Activated naive CD8-positive, alpha-beta T cell treated with anti-CD3 and anti-CD28 coated beads, Interleukin-2, amount 50 U/mL, for 16 hours (primary cell): ENCODE data around the gene TSPAN9.

Experiments used
- DNase-seq: peaks from one replicate; pipeline ENCODE4 v3.0.0-alpha.2; 2020; ENCODE audit warnings: low read depth, low spot score

The TSPAN9 gene

GRCh38 chr12:3141339-3142321 is 64.5 kb downstream of the TSPAN9 start:
- no peak for DNase-seq

- DNase-seq: no peak
These were observed 65.2 kb downstream of the TSPAN9 start for GRCh38 chr12:3142386-3142785.

- no peak for DNase-seq
These were observed 67.3 kb downstream of the TSPAN9 start for GRCh38 chr12:3144495-3144894.

GRCh38 chr12:3145033-3145432 is 67.9 kb downstream of the TSPAN9 start:
- no peak for DNase-seq

DNA sequence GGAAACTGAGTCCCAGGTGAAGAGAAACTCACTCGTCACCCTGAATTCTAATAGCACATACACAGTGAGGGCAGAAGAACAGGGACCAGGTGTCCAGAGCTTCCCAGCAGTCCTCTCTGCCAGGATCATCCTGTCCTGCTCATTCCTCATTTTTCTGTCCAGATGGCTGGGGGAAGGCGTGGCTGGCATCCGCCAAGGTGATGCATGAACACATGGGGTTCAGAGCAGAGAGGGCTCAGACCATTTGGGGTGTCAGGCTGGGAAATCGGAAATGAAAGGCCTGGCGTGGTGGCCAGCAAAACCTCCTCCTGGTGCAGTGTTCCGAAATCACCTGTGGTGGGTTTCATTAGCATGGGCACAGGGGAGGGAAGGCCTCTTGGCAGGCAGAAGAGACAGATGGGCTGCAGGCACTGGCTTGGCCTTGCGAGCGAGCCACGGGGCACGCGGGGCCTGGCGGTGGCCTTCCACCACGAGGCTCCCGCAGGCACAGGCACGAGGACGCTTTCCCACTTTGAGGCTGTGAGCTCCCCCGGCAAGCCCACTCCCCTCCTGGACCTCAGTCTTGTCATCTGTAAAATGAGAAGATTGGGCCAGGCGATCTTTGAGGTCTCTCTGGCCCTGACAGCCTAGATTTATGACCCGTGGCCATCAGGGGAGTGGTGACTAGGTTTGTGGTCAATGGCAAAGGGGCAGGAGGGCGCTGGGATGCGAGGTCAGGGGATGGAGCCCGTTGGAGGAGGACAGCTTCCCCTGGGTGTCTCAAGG is 68.5 kb downstream of the TSPAN9 start:
- DNase-seq: no peak

- no peak for DNase-seq
These were observed 70.1 kb downstream of the TSPAN9 start for GRCh38 chr12:3147260-3147659.

DNA sequence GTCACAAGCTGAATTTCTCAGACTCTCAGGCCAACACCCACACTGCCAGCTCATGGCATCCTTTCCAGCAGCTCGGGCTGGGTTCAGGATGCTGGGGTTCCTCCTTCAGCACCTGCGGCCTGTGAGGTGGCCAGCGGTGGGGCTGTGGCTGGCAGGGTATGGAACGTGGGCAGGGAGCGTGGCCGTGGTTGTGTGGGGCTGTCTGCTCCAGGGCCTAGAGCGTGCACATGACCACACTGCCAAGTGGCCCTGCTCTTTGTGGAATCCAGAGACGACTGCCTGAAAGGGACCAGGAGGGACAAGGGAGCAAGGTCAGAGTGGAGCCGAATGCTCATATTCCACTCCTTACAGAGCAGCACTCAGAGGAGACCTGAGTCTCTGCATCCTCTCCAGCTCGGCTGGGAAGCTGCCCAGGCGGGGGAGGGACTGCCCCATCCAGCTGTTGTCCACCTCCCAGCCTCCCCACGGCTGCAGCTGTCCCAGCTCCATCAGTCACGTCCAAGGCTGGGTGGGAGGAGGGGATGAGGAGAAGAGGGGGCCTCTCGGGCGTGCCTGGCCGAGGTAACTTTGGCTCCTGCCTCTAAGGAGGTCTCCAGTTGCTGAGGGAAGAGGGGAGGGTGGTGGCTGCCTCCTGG is 71.3 kb downstream of the TSPAN9 start:
- DNase-seq: no peak

- DNase-seq: no peak
These were observed 72.5 kb downstream of the TSPAN9 start for GRCh38 chr12:3149515-3150307.

- DNase-seq: no peak
These were observed 73.1 kb downstream of the TSPAN9 start for GRCh38 chr12:3150308-3150670.

GRCh38 chr12:3150931-3151835 is 74.0 kb downstream of the TSPAN9 start:
- no peak for DNase-seq

GRCh38 chr12:3152011-3152511 is 74.9 kb downstream of the TSPAN9 start:
- no peak for DNase-seq

DNA sequence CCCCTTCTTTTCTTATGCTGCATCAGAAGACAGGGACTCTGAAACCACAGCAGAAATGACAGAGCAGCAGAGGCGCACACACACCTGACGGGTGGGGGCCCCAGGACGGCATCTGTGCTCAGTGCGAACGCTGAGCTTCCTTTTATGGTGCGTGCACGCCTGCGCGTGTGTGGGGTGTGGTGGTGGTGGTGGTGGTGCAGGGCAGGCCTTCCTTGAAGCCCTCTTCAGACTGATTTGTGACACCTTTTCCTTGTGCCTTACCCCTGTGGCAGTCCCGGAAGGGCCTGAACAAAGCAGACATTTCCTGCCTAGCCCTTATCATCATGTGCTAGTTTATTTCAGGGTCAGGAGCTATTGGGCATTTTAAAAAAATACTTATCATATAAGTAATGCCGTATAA is 75.7 kb downstream of the TSPAN9 start:
- no peak for DNase-seq

GRCh38 chr12:3154006-3154405 is 76.8 kb downstream of the TSPAN9 start:
- DNase-seq: no peak

GRCh38 chr12:3155702-3156370 is 78.7 kb downstream of the TSPAN9 start:
- no peak for DNase-seq

- no peak for DNase-seq
These were observed 80.6 kb downstream of the TSPAN9 start for GRCh38 chr12:3157581-3158323.

DNA sequence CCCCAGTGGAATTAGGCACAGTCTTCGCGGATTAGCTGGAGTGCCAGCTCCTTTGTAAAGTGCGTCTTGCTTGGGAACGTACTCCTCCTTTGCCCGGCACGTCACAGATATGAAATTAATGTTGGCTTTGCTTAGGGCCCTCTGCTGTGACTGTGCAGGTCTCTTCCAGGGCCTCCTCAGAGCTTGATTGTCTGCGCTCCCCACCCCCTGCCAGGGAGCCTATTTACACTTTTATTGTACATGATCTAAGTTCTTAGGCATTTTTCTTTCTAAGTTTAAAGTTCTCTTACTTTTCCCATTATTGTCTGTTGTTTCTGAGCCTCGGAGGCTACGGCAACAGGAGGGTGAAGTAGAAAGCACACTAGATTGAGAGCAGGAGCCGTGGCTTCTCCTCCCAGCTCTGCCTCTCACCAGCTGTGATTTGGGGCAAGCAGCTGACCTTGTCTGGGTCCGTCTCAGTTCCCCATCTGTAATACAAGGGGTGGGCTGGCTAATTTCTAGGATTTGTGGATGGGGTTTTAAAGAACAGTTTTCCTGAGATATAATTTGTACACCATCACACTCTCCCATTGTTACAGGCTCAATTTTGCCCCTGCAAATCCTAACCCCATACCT is 81.8 kb downstream of the TSPAN9 start:
- DNase-seq: no peak

GRCh38 chr12:3160081-3160480 is 82.9 kb downstream of the TSPAN9 start:
- no peak for DNase-seq

GRCh38 chr12:3161861-3162260 is 84.7 kb downstream of the TSPAN9 start:
- no peak for DNase-seq
